ENCODE measurements around the gene CACNA1G. TPM values are rescaled to one million over a fixed set of nuclear protein-coding genes. Genes with fewer than 3 reads are reported as not detected.

CACNA1G gene
- polyA plus RNA-seq, 1 donor (not counting 4 experiments of a cell fraction or from before 2014, with no cell fraction given), result 0.07 TPM

DNA sequence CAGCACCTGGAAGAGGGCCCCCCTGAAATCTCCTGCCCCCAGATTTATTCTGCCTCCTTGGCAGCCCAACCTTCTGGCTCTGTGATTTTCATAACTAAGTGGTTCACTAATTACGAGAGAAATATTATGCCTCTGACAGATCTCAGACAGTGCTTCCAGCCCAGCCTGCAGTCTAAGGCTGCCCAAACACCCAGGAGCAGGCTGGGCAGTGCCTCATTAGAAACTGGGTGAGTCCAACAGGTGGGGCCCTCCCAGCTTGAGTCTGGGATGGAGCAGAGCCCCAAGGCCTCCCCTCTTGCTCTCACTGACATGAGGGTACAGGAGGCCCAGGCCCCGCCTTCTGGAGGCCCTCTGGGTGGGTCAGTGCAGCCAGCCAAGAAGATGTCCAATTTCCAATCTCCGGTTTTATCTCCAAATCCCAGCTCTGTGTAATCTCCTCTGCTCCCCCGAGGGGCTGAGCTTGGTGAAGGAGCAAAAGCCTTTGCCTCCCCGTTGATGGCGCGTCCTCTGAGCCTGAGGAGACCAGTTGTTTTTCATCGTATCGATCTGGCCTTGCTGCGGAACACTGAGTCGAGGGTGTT is 54.0 kb downstream of the CACNA1G start:
- Histone ChIP-seq H2AFZ (ENCODE audit: control insufficient read depth, low read length) (no peak overlapping the region), H3K36me3 (ENCODE audit: control insufficient read depth in 2 of 2, extremely low read depth in 1 of 2, insufficient read depth in 2 of 2, low read length in 2 of 2) (no peaks in the 10 kb centered on the region), H3K4me2 (ENCODE audit: control insufficient read depth, extremely low read depth, insufficient read depth, low read depth, low read length) (no peak overlapping the region), H3K4me1 (ENCODE audit: control insufficient read depth, extremely low read depth, insufficient read depth, low read length) (peaks cover 3% of the 10 kb centered on the region), H3K4me3 (ENCODE audit: control insufficient read depth in 2 of 3, extremely low read depth in 1 of 3, insufficient read depth in 2 of 3, low read depth in 1 of 3, low read length in 3 of 3) (no peak overlapping the region), H3K9me1 (ENCODE audit: control insufficient read depth, extremely low read depth, insufficient read depth, low read length) (no peaks in the 10 kb centered on the region), H3K27ac (ENCODE audit: control insufficient read depth, insufficient read depth, low read length) (no peak overlapping the region), H3K9ac (ENCODE audit: control insufficient read depth, extremely low read depth, insufficient read depth, low read length) (no peak overlapping the region), H3K27me3 (ENCODE audit: control insufficient read depth, extremely low read depth, insufficient read depth, low read length) (peaks cover 2% of the 10 kb centered on the region), H4K20me1 (ENCODE audit: control insufficient read depth, extremely low read depth, insufficient read depth, low read length) (no peaks in the 10 kb centered on the region), H3K79me2 (ENCODE audit: control insufficient read depth, insufficient read depth, low read length) (no peaks in the 10 kb centered on the region), H3K9me3 (ENCODE audit: control insufficient read depth, low read depth, low read length) (no peaks in the 10 kb centered on the region)
- dilution Hi-C loops (cut with MboI; ENCODE audit: extremely low pct_ligation_motif_present, low sequenced_read_pairs), result no loop called here
- FAIRE-seq, result no peak
- no peak for DNase-seq (ENCODE audit: low read depth, low spot score)
- TF ChIP-seq CTCF (optimal IDR thresholded peaks at IDR 0.05 in 1 of 3, IDR thresholded peaks at IDR 0.05 in 1 of 3, conservative IDR thresholded peaks at IDR 0.05 in 1 of 3; ENCODE audit: extremely low read depth in 1 of 3, insufficient read depth in 2 of 3, low read length in 3 of 3), result no peak
- no peak for TF ChIP-seq EZH2 (IDR thresholded peaks at IDR 0.05; ENCODE audit: low read length)

GRCh38 chr17:50615828-50616227 is 55.3 kb downstream of the CACNA1G start:
- H3K27me3 ChIP-seq (ENCODE audit: control insufficient read depth, extremely low read depth, insufficient read depth, low read length), result peaks cover 4% of the 10 kb centered on the region
- no peak for DNase-seq (ENCODE audit: low read depth, low spot score)
- H3K4me1 ChIP-seq (ENCODE audit: control insufficient read depth, extremely low read depth, insufficient read depth, low read length), result peaks cover 3% of the 10 kb centered on the region
- H3K4me2 ChIP-seq (ENCODE audit: control insufficient read depth, extremely low read depth, insufficient read depth, low read depth, low read length), result no peak overlapping the region
- H3K79me2 ChIP-seq (ENCODE audit: control insufficient read depth, insufficient read depth, low read length), result no peaks in the 10 kb centered on the region
- no peaks in the 10 kb centered on the region for H4K20me1 ChIP-seq (ENCODE audit: control insufficient read depth, extremely low read depth, insufficient read depth, low read length)
- no peak overlapping the region for H2AFZ ChIP-seq (ENCODE audit: control insufficient read depth, low read length)
- FAIRE-seq, result no peak
- H3K9me1 ChIP-seq (ENCODE audit: control insufficient read depth, extremely low read depth, insufficient read depth, low read length), result no peaks in the 10 kb centered on the region
- H3K9me3 ChIP-seq (ENCODE audit: control insufficient read depth, low read depth, low read length), result no peaks in the 10 kb centered on the region
- H3K4me3 ChIP-seq (ENCODE audit: control insufficient read depth in 2 of 3, extremely low read depth in 1 of 3, insufficient read depth in 2 of 3, low read depth in 1 of 3, low read length in 3 of 3), result no peak overlapping the region
- H3K9ac ChIP-seq (ENCODE audit: control insufficient read depth, extremely low read depth, insufficient read depth, low read length), result no peak overlapping the region
- TF ChIP-seq EZH2 (IDR thresholded peaks at IDR 0.05; ENCODE audit: low read length), result no peak
- no peak for TF ChIP-seq CTCF (optimal IDR thresholded peaks at IDR 0.05 in 1 of 3, IDR thresholded peaks at IDR 0.05 in 1 of 3, conservative IDR thresholded peaks at IDR 0.05 in 1 of 3; ENCODE audit: extremely low read depth in 1 of 3, insufficient read depth in 2 of 3, low read length in 3 of 3)
- H3K36me3 ChIP-seq (ENCODE audit: control insufficient read depth in 2 of 2, extremely low read depth in 1 of 2, insufficient read depth in 2 of 2, low read length in 2 of 2), result no peaks in the 10 kb centered on the region
- no peak overlapping the region for H3K27ac ChIP-seq (ENCODE audit: control insufficient read depth, insufficient read depth, low read length)
- dilution Hi-C loops (cut with MboI; ENCODE audit: extremely low pct_ligation_motif_present, low sequenced_read_pairs), result no loop called here
